NOMO-1 treated with DMSO at 0.1 percent for 48 hours (cell line): ENCODE data around the gene BLVRB.
A peak's percentile ranks its signal among the peaks of the same experiment; 100 is the strongest.
"Not testable (repeated sequence)": the region's sequence is repeated elsewhere in the genome, so short reads cannot be mapped to it uniquely, and the experiment has no call there.

Experiments used
- DNase-seq: peaks from one replicate; lab custom pipeline; 2025; ENCODE audit not compliant: unreplicated experiment; lab: John Stamatoyannopoulos, UW

The BLVRB gene

DNA sequence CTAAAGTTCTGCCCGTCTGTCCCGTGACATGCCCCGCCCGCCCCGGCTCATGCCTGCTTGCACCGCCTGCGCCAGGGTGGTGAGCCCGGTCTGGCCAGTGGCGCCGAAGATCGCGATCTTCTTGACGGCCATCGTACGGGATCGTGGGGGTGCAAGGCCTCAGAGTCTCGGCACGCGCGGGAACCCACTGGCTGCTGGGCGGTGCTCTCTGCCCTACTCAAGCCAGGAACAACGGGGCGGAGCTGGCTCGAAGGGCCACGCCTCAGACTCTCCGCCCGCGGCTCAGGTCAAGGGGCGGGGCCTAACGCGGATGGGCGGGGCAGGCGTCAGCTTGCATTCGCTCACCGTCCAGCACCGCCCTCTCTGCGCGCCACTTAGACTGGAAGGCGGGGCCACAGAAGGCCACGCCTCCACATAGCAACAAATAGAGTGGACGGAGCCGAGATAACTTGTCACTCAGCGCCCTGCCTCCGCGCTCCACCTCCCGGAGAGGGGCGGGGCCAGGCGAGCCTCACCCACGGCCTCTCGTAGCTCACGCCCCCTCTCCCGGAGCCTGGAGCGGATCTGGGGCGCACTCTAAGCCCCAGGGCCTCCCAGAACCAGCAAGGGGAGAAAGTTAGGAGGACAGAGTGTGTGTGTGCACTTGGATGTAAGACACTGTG is at the start of gene BLVRB:
Gene BLVRB (minus strand): TSS at position 189 of the 662 bp plus-strand sequence. CDS start 57 bp downstream, at position 132.
- peak; percentile 99 for DNase-seq

DNA sequence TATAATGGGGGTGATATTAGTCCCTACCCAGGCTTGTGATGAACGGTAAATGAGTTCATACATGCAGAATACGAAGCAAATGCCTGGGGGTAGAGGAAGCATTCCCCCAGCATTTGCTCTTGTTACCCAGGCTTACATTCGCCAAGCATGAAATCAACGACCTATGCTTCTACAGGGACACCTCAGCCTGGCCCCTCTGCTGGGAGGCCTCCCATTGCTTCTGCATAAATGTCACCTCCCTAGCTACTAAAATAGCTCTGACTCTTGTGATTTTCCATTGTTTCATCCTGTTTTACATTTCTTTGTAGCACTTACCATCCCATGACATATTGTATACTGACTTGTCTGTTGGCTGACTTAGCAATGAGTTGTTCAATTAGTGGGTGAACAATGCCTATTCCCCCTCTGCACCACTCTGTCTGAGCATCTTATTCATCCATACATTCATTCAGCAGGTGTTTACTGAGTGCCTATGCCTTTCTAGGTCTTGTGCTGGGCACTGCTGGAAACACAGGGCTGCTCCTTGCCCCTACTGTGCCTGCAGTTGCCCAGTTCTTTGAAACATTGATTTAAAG is 48.3 kb upstream of the BLVRB start:
- no peak for DNase-seq

DNA sequence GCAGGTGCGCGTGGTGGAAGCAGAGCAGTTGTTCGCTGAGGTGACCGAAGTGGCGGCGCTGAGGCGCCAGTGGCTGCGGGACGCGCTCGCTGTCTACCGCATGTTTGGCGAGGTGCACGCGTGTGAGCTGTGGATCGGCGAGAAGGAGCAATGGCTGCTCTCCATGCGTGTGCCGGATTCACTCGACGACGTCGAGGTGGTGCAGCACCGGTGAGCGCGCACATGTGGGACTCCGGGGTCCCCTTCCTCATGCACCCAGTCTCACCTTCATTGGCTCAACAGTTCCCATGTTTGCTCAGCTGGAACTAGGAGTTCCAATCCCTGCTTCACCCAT is 47.8 kb upstream of the BLVRB start:
- no peak for DNase-seq

DNA sequence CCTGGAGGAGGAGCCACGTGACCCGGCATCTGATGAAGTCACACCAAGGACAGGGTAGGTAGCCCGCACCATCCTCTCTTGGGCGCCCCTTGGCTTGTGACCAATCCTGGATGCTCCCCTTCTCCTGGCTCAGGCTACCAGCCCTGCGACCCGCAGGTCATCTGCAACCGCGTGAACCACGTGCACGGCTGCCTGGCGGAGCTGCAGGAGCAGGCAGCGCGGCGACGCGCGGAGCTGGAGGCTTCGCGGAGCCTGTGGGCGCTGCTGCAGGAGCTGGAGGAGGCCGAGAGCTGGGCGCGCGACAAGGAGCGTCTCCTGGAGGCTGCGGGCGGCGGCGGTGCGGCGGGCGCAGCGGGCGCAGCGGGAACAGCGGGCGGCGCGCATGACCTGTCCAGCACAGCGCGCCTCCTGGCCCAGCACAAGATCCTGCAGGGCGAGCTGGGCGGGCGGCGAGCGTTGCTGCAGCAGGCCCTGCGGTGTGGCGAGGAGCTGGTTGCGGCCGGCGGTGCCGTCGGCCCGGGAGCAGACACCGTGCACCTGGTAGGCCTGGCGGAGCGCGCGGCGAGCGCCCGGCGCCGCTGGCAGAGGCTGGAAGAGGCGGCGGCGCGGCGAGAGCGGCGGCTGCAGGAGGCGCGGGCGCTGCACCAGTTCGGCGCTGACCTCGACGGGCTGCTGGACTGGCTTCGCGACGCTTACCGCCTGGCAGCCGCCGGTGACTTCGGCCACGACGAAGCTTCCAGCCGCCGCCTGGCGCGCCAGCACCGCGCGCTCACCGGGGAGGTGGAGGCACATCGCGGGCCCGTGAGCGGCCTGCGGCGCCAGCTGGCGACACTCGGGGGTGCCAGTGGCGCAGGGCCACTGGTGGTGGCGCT is 47.2 kb upstream of the BLVRB start:
- DNase-seq: no peak

DNA sequence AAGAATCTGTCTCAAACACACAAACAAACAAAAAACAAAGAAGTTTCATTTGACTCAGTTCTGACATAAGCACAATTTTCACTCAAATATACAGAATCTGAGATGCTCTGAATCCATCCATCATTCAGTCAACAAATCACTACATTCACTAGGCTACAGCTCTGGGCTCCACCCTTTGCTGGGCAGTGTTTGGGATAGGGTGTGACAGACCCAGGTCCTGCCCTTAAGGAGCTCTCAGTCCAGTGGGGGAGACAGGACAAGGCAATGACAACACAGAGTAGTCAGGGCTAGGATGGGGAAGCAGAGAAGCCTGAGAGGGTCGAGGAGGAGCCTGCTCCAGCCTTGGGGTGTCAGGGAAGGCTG is 46.5 kb upstream of the BLVRB start:
- DNase-seq: no peak

DNA sequence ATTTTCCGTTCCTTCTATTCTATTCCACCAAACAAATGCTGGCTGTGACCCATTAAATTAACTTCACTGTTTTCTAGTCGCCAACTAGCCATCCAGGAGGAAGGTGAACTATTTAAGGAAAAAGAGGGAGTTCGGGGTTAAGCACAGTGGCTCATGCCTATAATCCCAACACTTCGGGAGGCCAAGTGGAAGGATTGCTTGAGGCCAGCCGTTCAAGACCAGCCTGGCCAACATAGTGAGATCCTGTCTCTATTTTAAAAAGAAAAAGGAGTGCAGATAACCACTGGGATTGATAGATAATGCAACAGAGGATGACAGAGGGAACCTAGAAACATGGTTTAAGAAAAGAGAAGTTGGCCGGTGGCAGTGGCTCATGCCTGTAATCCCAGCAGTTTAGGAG is 45.9 kb upstream of the BLVRB start:
- no peak for DNase-seq

DNA sequence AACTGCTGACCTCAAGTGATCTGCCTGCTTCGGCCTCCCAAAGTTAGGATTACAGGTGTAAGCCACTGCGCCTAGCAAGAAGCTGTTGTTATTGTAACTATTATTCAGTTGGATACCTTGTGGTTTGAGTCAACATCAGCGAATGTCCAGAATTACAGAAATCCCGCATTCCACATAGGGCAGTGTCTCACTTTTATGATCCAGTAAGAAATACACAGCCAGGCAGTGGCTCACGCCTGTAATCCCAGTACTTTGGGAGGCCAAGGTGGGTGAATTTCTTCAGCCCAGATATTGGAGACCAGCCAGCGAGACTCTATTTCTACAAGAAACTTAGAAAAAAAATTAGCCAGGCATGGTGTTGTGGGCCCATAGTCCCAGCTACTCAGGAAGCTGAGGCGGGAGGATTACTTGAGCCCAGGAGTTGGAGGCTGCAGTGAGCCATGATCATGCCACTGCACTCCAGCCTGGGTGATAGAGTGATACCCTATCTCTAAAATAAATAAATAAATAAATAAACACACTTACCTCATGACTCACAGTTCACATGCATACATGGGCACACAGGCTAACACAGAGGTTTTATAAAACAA is 45.1 kb upstream of the BLVRB start:
- DNase-seq: no peak

DNA sequence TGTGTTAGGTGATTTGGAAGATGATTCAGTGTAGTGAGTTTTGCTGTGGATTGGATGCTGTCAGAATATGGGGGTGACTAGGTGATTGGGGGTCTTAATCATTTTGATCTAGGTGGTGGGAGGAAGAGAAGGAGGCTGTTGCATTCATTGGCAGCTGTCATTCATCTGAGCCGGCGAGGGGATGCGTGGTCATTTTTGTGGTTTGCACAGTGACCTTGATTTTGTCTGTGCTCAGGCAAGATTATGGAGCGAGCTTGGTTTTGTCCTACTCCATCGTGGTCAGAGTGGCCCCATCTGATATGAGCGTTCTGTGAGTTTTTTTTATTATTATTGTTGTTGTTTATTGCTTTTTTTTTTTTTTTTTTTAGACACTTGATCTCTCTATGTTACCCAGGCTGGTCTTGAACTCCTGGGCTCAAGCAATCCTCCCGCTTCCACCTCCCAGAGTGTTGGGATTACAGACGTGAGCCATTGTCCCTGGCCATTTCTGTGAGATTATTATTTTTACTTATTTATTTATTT is 43.3 kb upstream of the BLVRB start:
- DNase-seq: no peak

DNA sequence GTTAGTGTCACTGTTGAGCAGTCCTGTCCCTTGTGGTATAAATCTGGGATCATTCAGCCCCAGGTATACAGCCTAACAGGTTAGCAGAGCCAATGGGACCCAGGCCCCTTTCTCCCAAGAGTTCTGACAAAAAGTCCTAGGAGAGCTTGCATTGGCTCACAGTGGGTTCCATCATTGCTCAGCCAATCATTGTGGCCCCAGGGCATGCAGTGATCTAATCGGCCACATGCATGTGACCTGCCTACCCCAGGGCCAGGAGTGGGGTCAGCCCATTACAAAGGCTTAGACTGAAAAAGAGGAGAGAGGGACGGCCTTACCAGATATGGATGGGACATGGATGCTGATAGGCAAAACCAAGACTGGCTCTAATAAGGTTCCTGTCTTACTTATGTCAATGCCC is 42.3 kb upstream of the BLVRB start:
- no peak for DNase-seq

DNA sequence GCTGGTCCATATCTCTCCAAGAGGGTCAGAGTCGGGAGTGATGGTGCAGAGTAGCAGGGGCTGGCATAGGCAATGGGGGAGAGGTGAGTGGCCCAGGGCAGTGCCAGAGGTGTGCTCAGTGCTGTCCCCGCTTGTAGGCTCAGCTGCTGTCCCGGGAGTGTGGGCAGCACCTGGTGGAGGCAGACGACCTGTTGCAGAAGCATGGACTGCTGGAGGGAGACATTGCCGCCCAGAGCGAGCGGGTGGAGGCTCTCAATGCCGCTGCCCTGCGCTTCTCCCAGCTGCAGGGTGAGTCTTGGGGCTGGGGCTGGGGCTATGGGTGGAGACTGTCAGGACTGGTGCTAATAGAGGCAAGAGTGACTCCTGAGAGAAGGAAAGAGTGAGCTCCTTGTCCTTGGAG is 40.6 kb upstream of the BLVRB start:
- no peak for DNase-seq

DNA sequence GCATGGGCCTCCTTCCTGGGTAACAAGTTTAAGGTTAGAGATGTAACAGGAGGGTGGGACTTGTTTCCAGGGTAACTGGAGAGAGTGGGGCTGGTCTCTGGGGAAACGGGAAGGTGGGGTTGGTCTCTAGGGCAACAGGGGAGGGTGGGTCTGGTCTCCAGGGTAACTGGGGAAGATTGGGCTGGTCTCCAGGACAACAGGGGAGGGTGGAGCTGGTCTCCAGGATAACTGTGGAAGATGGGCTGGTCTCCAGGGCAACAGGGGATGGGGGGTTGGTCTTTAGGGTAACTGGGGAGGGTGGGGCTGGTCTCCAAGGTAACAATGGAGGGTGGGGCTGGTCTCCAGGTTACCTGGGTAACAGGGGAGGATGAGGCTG is 37.8 kb upstream of the BLVRB start:
- no peak for DNase-seq

DNA sequence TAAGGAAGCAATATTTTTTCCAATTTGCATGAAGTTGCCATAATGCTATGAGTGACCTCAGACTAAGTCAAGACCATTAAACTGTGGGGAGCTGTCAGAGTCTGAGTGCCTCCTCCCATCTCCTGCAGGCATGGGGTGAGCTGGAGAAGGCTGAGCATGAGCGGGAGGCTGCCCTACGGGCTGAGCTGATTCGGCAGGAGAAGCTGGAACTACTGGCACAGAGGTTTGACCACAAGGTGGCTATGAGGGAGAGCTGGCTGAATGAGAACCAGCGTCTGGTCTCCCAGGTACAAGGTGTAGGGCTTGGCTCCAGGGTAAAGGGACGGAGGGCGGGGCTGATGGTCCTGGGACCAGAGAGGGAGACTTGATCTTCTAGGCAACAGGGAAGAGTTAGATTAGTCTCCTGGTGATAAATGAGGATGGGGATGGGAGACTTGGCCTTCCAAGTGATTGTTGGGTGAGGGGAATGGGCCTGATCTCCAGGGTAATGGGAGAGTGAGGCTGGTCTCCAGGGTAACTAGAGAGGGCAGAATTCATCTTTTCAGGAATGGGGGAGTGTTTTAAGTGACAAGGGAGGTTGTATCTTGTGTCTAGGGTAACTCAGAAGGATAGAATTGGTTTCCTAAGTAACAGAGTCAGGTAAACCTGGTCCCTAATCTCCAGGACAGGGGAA is 37.2 kb upstream of the BLVRB start:
- no peak for DNase-seq

DNA sequence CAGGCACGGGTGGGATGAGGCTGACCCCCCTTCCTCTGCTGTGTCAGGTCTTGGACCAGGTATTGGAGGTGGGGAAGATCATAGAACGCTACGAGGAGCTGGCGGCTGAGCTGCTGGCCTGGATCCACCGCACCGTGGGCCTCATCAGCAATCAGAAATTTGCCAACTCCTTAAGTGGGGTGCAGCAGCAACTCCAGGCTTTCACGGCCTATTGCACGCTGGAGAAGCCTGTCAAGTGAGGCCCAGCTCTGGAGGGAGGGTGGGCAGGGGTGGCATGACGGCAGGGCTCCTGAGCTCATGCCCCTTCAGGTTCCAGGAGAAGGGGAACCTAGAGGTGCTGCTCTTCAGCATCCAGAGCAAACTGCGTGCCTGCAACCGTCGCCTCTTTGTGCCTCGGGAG is 36.5 kb upstream of the BLVRB start:
- DNase-seq: no peak

DNA sequence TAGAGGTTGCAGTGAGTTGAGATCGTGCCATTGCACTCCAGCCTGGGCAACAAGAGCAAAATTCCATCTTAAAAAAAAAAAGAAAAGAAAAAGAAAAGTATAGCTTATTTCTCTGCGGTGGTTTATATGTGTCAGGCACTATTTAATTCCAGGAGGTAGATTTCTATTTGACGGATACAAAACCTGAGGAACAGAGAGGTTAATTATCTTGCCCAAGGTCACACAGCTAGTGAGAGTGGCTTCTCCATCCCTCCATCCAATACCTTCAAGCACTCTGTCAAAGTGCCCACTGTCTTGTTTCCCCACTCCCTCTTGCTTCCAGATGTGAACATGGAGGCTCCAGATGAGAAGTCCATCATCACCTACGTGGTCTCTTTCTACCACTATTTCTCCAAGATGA is 36.1 kb upstream of the BLVRB start:
- DNase-seq: no peak

DNA sequence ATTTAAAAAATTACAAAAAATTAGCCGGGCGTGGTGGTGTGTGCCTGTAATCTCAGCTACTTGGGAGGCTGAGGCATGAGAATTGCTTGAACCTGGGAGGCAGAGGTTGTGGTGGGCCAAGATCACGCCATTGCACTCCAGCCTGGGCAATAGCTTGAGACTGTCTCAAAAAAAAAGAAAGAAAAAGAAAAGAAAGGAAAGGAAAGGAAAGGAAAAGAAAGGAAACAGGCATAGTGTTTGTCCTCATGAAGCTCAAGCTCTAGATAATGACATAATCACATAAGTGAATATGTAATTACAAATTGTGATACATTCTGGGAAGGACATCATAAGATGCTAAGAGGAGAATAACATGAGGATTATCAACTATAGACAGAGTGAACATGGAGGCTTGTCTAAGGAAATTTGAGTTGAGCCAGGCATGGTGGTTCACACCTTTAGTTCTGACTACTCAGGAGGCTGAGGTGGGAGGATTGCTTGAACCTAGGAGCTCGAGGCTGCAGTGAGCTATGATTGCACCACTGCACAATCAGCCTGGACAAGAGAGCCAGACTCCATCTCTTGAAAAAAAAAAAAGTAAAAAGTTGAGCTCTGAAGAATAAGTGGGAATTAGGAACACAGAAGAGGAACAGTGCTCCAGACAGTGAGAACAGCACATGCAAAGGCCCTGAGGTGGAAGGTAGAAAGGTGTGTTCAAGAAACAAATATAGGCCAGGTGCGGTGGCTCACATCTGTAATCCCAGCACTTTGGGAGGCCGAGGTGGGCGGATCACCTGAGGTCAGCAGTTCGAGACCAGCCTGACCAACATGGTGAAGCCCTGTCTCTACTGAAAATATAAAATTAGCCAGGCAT is 35.4 kb upstream of the BLVRB start:
- DNase-seq: not testable (repeated sequence)

DNA sequence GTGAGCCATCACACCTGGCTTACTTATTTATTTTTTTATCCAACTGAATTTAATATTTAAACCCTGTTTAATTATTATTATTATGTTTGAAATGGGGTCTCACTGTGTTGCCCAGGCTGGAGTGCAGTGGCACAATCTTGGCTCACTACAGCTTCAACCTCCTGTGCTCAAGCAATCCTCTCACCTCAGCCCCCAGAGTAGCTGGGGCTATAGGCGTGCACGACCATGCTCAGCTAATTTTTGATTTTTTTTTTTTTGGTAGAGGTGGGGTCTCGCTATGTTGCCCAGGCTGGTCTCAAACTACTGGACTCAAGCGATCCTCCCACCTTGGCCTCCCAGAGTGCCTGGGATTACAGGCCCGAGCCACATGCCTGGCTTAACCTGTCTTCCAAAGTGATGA is 33.8 kb upstream of the BLVRB start:
- DNase-seq: no peak

DNA sequence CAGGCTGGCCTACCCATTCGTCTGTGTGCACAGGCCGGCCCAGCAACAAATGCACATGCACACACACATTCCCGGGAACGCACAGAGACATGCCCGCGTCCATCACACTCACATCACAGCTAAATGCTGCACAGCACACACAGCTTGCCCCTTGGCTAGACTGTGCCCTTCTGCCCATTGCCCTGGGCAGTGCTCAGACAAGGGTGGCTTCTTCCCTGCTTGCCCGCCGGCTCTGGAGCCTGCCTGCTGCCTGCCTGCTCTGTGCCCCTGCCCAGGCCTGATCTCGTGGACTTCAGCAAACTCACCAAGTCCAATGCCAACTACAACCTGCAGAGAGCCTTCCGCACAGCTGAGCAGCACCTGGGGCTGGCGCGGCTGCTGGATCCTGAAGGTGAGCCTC is 31.7 kb upstream of the BLVRB start:
- DNase-seq: no peak

DNA sequence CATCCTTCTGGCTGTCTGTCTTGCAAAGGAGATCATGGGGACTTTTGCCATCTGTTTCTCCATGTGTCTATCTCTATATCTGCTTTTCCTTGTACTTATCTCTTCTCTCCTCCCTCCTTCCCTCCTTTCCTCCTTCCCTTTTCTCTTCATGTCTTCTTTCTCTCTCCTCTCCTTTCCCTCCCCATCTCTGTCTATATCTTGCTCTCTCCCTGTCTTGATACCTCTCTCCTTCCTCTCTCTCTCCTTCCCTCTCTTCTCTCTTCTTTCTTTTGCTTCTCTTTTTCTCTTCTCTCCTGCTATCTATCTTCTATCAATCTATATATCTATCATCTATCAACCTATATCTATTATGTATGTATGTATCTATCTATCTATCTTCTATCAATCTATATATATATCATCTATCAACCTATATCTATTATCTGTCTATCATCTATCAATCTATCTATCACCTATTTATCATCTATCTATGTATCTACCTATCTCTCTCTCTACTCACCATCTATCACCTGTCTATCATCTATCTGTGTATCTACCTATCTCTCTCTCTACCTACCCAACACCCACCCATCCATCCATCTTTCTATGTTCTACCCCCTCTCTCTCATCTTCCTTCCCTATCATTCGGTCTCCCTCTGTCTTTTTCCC is 28.8 kb upstream of the BLVRB start:
- no peak for DNase-seq

DNA sequence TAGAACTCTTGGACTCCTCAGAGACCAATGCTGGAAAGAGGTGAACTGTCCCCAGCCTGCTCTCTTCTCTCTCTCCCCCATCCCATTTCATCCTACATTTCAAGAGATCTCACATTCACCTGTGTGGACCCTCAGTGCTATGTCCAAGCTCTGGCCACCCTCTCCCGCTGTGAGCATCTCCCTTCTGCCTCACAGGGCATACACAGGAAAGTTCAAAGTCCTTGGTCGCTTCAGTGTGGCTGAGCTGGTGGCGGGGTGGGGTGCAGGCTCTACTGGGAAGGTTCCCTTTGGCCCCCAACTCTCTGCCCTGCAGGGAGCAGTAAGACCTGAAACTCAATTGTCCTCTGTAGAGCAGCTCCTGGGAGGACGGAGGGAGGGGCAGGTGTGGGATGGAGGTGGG is 28.2 kb upstream of the BLVRB start:
- no peak for DNase-seq

DNA sequence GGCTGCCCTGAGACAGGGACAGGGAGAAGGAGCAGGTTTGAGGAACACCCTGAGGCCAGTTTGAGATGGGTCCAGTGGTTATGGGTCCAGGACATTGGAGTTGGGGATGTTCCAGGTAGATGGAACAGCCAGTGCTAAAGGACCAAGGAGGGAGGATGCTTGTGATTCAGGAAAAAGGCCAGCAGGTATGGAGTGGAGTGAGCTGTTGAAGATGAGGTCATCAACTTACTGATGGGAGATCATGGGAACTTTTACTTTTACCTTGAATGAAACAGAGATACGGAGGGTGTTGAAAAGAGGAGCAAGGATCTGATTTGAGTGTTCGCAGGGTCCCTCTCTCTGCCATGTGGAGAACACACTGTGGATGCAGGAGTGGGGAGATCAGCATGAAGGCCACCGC is 26.7 kb upstream of the BLVRB start:
- DNase-seq: no peak
